ENCODE results near the gene MEGF11.
"Not testable (repeated sequence)": the region's sequence is repeated elsewhere in the genome, so short reads cannot be mapped to it uniquely, and the experiment has no call there.

MEGF11 gene

DNA sequence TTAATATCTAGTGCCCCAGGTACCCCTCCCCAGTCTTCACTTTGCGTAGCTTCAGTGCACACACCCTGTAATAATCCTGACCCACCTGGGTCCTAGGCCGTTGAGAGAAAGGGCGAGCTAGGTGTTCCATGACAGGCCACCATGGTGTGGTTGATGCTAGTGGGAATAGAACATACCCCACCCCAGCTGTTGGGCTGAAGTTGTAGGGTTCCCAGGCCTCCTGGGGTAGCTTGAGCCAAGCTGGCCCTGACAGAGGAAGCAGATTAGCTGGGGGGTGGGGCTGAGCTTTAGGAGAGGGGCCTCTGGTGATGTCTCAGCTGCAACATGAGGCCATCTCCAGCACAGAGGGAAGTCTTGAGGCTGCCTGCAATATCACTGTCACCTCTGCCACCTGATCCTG is 343.7 kb downstream of the MEGF11 start:
- no peak for DNase-seq

GRCh38 chr15:65908876-65909275 is 344.7 kb downstream of the MEGF11 start:
- no peak for DNase-seq

DNA sequence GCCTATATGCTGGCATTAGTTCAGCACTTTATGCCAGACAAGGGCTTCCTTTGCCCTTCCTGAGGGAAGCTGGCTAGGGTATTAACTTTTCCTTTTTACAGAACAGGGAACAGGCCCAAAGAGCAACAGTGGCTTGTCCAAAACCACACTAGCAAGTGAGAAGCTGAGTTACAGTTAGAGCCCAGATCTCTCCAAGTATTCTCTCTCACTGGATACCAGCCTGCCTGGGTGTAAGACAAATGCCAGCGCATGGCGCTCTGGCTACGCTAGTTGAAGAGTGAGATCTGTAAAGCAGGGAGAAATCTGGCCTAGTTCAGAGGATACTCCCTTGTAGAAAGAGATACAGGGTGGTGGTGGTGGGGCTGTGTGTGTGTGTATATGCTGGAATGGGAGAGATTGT is 345.9 kb downstream of the MEGF11 start:
- DNase-seq = no peak

DNA sequence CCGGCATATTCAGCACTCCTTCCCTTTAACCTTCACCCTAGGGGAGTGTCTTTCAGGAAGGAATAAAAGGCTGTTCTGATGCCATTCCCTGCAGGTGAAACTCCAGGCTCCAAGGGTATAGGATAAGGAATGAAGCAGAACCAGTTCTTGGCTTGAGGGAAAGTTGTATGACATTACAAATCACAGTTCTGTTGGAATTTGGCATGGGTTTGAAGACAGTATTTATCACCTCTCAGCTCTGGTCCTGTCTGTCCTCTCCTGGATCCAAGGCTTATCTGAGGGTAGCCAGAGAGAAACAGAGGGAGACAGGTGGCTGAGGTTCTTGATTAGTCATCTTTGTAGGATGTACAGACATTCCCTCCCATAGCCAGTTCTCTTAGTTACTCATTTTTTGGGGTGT is 347.2 kb downstream of the MEGF11 start:
- DNase-seq = no peak

DNA sequence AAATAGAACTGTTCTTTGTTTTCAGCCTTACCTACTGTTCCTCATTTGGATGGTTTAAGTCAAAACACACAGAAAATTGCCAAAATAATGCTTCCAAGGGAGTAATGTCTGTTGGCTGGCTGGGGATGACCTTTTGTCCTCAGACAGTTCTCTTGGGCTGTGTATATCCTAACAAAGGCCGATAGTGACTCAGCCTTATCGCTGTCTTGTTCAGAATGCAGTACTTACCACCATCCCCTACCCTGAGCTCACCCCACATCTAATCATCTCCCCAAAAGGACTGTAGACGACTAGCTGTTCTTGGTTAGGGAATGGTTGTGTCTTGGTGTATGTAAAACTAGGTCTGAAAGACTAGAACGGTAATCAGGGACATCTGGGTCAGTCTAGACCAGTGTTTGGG is 349.2 kb downstream of the MEGF11 start:
- no peak for DNase-seq

DNA sequence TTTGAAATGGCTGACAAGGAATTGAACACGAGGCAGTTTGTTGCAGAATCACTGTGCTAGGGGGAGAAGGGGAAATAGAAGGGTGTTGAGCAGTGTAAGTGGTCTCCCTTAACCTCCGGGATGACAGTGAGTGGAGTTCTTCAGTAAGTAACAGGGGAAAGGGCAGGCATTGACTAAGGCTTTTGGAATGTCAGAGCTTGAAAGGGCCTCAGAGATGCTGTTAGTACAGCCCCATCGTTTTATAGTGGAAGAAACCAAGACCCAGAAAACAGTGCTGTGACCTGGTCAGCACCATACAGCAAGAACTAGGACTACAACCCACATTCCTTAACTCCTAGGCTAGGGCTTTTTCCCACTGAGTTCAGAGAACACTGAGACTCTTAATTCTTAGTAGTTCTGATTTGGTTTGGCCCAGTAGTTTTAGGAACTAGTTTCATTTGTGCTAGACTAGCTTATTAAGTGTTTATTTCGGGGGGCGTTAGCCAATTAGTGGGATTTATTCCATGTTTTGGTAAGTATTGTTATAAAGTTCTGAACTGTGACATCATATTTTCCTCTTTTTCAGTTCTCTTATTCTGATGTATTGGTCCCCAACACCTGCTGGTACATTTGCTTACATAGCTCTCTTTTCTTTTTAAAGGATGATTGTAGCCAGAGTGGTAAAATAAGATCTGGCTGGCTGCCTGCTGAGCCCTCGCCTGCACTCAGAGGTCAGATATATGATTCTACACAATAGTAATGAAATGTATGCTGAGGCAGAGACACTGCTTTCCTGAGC is 350.1 kb downstream of the MEGF11 start:
- DNase-seq = no peak

DNA sequence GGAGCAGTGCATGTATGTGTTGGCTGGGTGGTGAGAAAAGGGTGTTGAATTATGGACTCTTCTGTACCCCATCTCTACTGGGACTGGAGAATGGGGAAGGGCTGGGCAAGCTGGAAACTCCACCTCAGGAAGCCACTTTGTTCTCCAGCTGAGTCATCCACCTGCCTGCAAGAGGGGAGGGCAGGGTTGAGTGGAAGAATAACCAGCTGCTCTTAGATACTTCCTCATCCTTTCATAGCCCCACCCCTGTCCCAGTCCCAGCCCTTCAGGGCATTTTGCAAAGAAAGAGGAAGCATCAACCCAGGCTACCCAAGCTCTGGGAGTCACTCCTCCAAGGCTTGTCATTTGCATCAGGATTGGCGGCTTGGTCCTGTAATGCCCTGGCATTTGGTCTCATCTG is 351.2 kb downstream of the MEGF11 start:
- DNase-seq = peak; percentile 10

DNA sequence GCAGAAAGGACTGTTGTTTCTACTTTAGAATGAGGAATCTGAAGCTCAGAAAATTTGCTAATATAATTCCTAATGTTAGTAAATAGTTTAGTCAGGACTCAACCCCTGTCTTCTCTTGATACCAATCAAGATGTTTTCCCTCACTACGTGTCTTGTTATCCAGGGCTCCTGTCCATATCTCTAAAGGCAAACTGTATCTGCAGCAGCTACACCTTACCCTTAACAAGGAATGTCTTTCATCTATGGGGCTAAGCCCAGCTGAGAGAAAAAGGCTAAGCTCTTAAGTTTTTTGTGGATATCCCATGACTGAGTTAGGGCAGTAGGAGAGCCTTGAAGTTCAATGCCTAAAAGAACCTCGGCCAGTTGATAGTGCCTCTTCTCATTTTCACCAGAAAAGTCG is 351.7 kb downstream of the MEGF11 start:
- no peak for DNase-seq

DNA sequence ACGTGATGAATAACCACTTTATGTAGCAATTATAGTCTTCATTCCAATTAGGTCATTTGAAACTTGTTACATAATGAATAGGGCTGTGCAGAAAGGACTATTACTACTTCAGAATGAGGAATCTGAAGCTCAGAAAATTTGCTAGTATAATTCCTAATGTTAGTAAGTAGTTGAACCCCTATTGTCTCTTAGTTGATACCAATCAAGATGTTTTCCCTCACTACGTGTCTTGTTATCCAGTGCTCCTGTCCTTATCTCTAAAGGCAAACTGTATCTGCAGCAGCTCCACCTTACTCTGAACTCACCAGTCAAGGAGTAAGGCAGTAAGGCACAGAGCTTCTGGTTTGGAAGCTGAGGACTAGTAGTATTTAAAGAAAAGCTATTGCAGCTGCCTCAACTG is 352.2 kb downstream of the MEGF11 start:
- DNase-seq = no peak

- no peak for DNase-seq
Observed at GRCh38 chr15:65900488-65900887, 353.1 kb downstream of the MEGF11 start.

- DNase-seq = no peak
Observed at GRCh38 chr15:65896236-65896635, 357.3 kb downstream of the MEGF11 start.

- no peak for DNase-seq
Observed at GRCh38 chr15:65893060-65893459, 360.5 kb downstream of the MEGF11 start.

GRCh38 chr15:65888981-65889380 is 364.6 kb downstream of the MEGF11 start:
- no peak for DNase-seq

GRCh38 chr15:65887565-65887964 is 366.0 kb downstream of the MEGF11 start:
- DNase-seq = no peak

GRCh38 chr15:65885668-65886218 is 367.8 kb downstream of the MEGF11 start:
- DNase-seq = no peak

- DNase-seq = no peak
Observed at GRCh38 chr15:65884511-65884910, 369.0 kb downstream of the MEGF11 start.

GRCh38 chr15:65883571-65883970 is 370.0 kb downstream of the MEGF11 start:
- no peak for DNase-seq

DNA sequence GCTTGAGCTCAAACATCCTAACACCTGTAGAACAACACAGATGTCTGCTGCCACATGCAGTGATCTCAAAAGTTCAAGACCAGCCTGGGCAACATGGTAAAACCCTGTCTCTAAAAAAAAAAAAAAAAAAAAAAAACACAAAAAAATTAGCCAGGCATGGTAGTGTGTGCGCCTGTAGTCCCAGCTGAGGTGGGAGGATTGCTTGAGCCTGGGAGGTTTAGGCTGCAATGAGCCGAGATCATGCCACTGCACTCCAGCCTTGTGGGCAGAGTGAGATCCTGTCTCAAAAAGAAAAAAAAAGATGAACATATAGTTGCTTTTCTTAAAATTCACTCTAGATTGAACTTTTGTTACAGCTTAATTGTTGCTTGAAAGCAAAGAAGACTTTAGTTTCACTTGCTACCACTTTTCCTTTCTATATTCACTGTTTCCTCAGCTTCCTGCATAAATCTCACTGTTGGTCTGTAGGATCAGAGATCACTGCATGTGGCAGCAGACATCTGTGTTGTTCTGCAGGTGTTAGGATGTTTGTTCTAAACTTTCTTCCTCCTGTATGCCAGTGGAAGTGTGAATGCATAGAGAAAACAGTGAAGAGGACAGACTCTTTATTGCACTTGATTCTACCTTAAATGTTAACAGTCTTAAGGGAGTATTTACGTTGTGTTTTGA is 371.6 kb downstream of the MEGF11 start:
- no peak for DNase-seq

DNA sequence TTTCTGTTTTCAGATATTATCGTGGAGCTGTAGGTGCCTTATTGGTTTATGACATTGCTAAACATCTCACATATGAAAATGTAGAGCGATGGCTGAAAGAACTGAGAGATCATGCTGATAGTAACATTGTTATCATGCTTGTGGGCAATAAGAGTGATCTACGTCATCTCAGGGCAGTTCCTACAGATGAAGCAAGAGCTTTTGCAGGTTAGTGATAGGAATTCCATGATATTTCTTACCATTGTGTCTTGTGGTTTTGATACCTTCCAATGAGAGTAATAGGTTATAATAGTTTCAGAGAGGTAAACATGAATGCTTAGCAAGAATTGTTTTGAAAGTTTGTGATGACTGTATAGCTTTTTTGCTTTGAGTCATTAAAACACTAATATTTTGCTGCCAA is 375.8 kb downstream of the MEGF11 start:
- DNase-seq = no peak

DNA sequence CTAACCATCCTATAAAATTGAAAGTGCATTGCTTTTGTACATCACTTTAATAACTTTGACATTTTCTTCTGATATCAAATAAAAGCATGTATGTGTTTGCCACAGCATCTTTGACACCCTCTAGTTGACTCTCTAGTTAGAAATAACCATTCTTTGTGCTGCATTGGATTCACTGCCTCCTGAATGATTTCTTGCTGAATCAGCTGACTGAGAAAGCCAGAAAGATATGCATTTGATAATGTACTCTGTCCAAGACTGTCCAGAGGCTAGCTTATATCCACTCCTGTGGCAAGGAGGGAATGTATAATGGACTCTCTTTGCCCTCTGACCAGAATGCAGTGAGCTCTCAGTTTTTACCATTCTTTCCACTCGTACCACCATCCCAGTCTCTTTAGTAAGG is 378.1 kb downstream of the MEGF11 start:
- DNase-seq = no peak

DNA sequence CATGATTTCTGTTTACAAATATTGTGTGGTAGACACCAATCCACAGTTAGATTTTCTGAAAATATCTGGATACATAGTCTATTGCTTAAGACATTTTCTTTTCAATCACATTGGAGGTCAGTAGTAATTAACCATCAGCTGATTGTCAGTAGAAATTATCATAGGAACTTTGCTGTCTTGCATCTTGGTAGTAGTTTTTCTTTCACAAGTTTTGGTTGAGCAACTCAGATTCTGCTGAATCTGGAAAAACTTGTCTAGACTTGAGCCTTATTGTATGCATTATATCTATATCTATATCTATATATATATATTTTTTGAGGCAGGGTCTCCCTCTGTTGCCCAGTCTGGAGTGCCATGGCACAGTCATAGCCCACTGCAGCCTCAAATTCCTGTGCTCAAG is 380.3 kb downstream of the MEGF11 start:
- DNase-seq = no peak

GRCh38 chr15:65872596-65872995 is 381.0 kb downstream of the MEGF11 start:
- DNase-seq = not testable (repeated sequence)

GRCh38 chr15:65871886-65872285 is 381.7 kb downstream of the MEGF11 start:
- not testable (repeated sequence) for DNase-seq

- no peak for DNase-seq
Observed at GRCh38 chr15:65870889-65871533, 382.5 kb downstream of the MEGF11 start.

Measured in NCI-H1694 treated with DMSO at 0.1 percent for 48 hours (cell line).